ENCODE measurements around the gene PLA2G15.

PLA2G15 gene

GRCh38 chr16:68247932-68248331 lies 2.8 kb downstream of the PLA2G15 start:
- WGBS = 97% methylated on average over 3 of the region's 4 CpGs
- Histone ChIP-seq H2AK5ac (ENCODE audit: low read length, severe bottlenecking) (no peak overlapping the region), H3K14ac (ENCODE audit: low read length in 2 of 2) (no peak overlapping the region), H3K79me1 (replicated peaks; ENCODE audit: low read length, poor library complexity, severe bottlenecking) (peaks cover 39% of the 10 kb centered on the region), H3K4me1 (ENCODE audit: control insufficient read depth, insufficient read depth, low read depth, low read length) (peaks cover 27% of the 10 kb centered on the region), H2BK12ac (ENCODE audit: low read length in 2 of 2) (no peak overlapping the region), H3K4me3 (ENCODE audit: insufficient read depth in 1 of 2, low read depth in 1 of 2, low read length in 2 of 2) (no peak overlapping the region), H3K9me3 (ENCODE audit: control insufficient read depth, low read length) (no peaks in the 10 kb centered on the region), H3K23ac (ENCODE audit: low read length in 2 of 2) (no peak overlapping the region), H3K4me2 (ENCODE audit: low read length, poor library complexity, severe bottlenecking) (no peak overlapping the region), H3K27me3 (ENCODE audit: control insufficient read depth in 1 of 2, insufficient read depth in 1 of 2, low read length in 2 of 2) (no peaks in the 10 kb centered on the region), H2BK5ac (ENCODE audit: low read depth, low read length, poor library complexity, severe bottlenecking) (no peak overlapping the region), H3K18ac (ENCODE audit: low read depth in 1 of 2, low read length in 2 of 2) (no peak overlapping the region), H3K4ac (ENCODE audit: low read depth in 1 of 2, low read length in 2 of 2) (no peak overlapping the region), H3K36me3 (ENCODE audit: control insufficient read depth in 1 of 2, insufficient read depth in 2 of 2, low read depth in 1 of 2, low read length in 2 of 2) (peaks cover 35% of the 10 kb centered on the region in 2 experiments), H2BK120ac (ENCODE audit: low read depth, low read length) (no peak overlapping the region), H2AFZ (ENCODE audit: low read depth, low read length) (no peak overlapping the region), H4K8ac (ENCODE audit: low read length) (no peak overlapping the region), H4K91ac (ENCODE audit: low read length) (no peak overlapping the region), H3K9ac (ENCODE audit: low read length) (no peak overlapping the region), H2BK15ac (ENCODE audit: low read depth, poor library complexity, severe bottlenecking) (no peak overlapping the region), H3K27ac (ENCODE audit: low read length, poor library complexity, severe bottlenecking) (no peak overlapping the region)
- no peak for DNase-seq

- DNase-seq = no peak
- whole genome bisulfite sequencing = 96% methylated on average over 4 of the region's 4 CpGs
- H3K27me3 ChIP-seq (ENCODE audit: control insufficient read depth in 1 of 2, insufficient read depth in 1 of 2, low read length in 2 of 2) = no peaks in the 10 kb centered on the region
- H3K18ac ChIP-seq (ENCODE audit: low read depth in 1 of 2, low read length in 2 of 2) = no peak overlapping the region
- no peak overlapping the region for H3K14ac ChIP-seq (ENCODE audit: low read length in 2 of 2)
- H3K4ac ChIP-seq (ENCODE audit: low read depth in 1 of 2, low read length in 2 of 2) = no peak overlapping the region
- no peak overlapping the region for H2BK15ac ChIP-seq (ENCODE audit: low read depth, poor library complexity, severe bottlenecking)
- no peak overlapping the region for H4K8ac ChIP-seq (ENCODE audit: low read length)
- no peak overlapping the region for H3K27ac ChIP-seq (ENCODE audit: low read length, poor library complexity, severe bottlenecking)
- peaks cover 39% of the 10 kb centered on the region for H3K79me1 ChIP-seq (replicated peaks; ENCODE audit: low read length, poor library complexity, severe bottlenecking)
- H4K91ac ChIP-seq (ENCODE audit: low read length) = no peak overlapping the region
- H3K9ac ChIP-seq (ENCODE audit: low read length) = no peak overlapping the region
- no peak overlapping the region for H2AK5ac ChIP-seq (ENCODE audit: low read length, severe bottlenecking)
- peaks cover 24% of the 10 kb centered on the region for H3K4me1 ChIP-seq (ENCODE audit: control insufficient read depth, insufficient read depth, low read depth, low read length)
- no peak overlapping the region for H2BK5ac ChIP-seq (ENCODE audit: low read depth, low read length, poor library complexity, severe bottlenecking)
- H3K4me2 ChIP-seq (ENCODE audit: low read length, poor library complexity, severe bottlenecking) = no peak overlapping the region
- H3K4me3 ChIP-seq (ENCODE audit: insufficient read depth in 1 of 2, low read depth in 1 of 2, low read length in 2 of 2) = no peak overlapping the region
- no peak overlapping the region for H2BK120ac ChIP-seq (ENCODE audit: low read depth, low read length)
- no peaks in the 10 kb centered on the region for H3K9me3 ChIP-seq (ENCODE audit: control insufficient read depth, low read length)
- H2BK12ac ChIP-seq (ENCODE audit: low read length in 2 of 2) = no peak overlapping the region
- peaks cover 46 to 47% of the 10 kb centered on the region in 2 experiments for H3K36me3 ChIP-seq (ENCODE audit: control insufficient read depth in 1 of 2, insufficient read depth in 2 of 2, low read depth in 1 of 2, low read length in 2 of 2)
- H3K23ac ChIP-seq (ENCODE audit: low read length in 2 of 2) = no peak overlapping the region
- no peak overlapping the region for H2AFZ ChIP-seq (ENCODE audit: low read depth, low read length)
Measured at GRCh38 chr16:68249371-68249770, 4.2 kb downstream of the PLA2G15 start.

DNA sequence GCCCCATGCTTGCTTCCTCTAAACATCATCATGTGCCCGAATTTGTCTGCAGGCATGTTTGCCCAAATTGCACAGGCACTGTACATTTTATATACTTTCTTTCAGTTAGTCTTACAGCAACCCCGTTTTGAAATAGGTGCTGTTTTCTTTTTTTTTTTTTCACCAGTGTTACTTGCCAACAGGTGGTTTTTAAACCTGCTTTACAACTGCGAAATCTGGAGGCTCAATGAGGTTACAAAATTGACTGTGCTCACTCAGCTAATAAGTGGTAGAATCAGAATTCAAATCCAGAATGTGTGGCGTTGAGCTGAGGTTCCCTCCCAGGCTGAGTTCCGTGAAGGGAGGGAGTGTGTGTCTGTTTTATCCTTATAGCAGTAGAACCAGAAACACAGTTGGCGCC lies 5.8 kb downstream of the PLA2G15 start:
- H3K14ac ChIP-seq (ENCODE audit: low read length in 2 of 2) = no peak overlapping the region
- H2AFZ ChIP-seq (ENCODE audit: low read depth, low read length) = no peak overlapping the region
- H3K9ac ChIP-seq (ENCODE audit: low read length) = no peak overlapping the region
- H3K23ac ChIP-seq (ENCODE audit: low read length in 2 of 2) = no peak overlapping the region
- H4K8ac ChIP-seq (ENCODE audit: low read length) = no peak overlapping the region
- H3K4ac ChIP-seq (ENCODE audit: low read depth in 1 of 2, low read length in 2 of 2) = no peak overlapping the region
- H3K79me1 ChIP-seq (replicated peaks; ENCODE audit: low read length, poor library complexity, severe bottlenecking) = peaks cover 42% of the 10 kb centered on the region
- no peak overlapping the region for H2AK5ac ChIP-seq (ENCODE audit: low read length, severe bottlenecking)
- no peak overlapping the region for H2BK15ac ChIP-seq (ENCODE audit: low read depth, poor library complexity, severe bottlenecking)
- peaks cover 15% of the 10 kb centered on the region for H3K4me1 ChIP-seq (ENCODE audit: control insufficient read depth, insufficient read depth, low read depth, low read length)
- H3K9me3 ChIP-seq (ENCODE audit: control insufficient read depth, low read length) = no peaks in the 10 kb centered on the region
- H2BK5ac ChIP-seq (ENCODE audit: low read depth, low read length, poor library complexity, severe bottlenecking) = no peak overlapping the region
- no peak overlapping the region for H3K4me2 ChIP-seq (ENCODE audit: low read length, poor library complexity, severe bottlenecking)
- no peak overlapping the region for H2BK120ac ChIP-seq (ENCODE audit: low read depth, low read length)
- DNase-seq = no peak
- H3K18ac ChIP-seq (ENCODE audit: low read depth in 1 of 2, low read length in 2 of 2) = no peak overlapping the region
- H2BK12ac ChIP-seq (ENCODE audit: low read length in 2 of 2) = no peak overlapping the region
- WGBS = 98% methylated on average over 6 of the region's 6 CpGs
- no peak overlapping the region for H3K4me3 ChIP-seq (ENCODE audit: insufficient read depth in 1 of 2, low read depth in 1 of 2, low read length in 2 of 2)
- H4K91ac ChIP-seq (ENCODE audit: low read length) = no peak overlapping the region
- no peak overlapping the region for H3K27ac ChIP-seq (ENCODE audit: low read length, poor library complexity, severe bottlenecking)
- H3K27me3 ChIP-seq (ENCODE audit: control insufficient read depth in 1 of 2, insufficient read depth in 1 of 2, low read length in 2 of 2) = no peaks in the 10 kb centered on the region
- peaks cover 62% of the 10 kb centered on the region in 2 experiments for H3K36me3 ChIP-seq (ENCODE audit: control insufficient read depth in 1 of 2, insufficient read depth in 2 of 2, low read depth in 1 of 2, low read length in 2 of 2)

- H2AFZ ChIP-seq (ENCODE audit: low read depth, low read length) = no peak overlapping the region
- WGBS = 95% methylated on average over 5 of the region's 5 CpGs
Measured at GRCh38 chr16:68251832-68252231, 6.7 kb downstream of the PLA2G15 start.

More at GRCh38 chr16:68251832-68252231, 6.7 kb downstream of the PLA2G15 start:
- H3K27ac ChIP-seq (ENCODE audit: low read length, poor library complexity, severe bottlenecking) = no peak overlapping the region
- H3K14ac ChIP-seq (ENCODE audit: low read length in 2 of 2) = no peak overlapping the region
- H2AK5ac ChIP-seq (ENCODE audit: low read length, severe bottlenecking) = no peak overlapping the region
- no peak overlapping the region for H3K4me2 ChIP-seq (ENCODE audit: low read length, poor library complexity, severe bottlenecking)
- DNase-seq = no peak
- H3K36me3 ChIP-seq (ENCODE audit: control insufficient read depth in 1 of 2, insufficient read depth in 2 of 2, low read depth in 1 of 2, low read length in 2 of 2) = peaks cover 64 to 66% of the 10 kb centered on the region in 2 experiments
- no peak overlapping the region for H2BK120ac ChIP-seq (ENCODE audit: low read depth, low read length)
- no peak overlapping the region for H4K91ac ChIP-seq (ENCODE audit: low read length)
- H2BK12ac ChIP-seq (ENCODE audit: low read length in 2 of 2) = no peak overlapping the region
- no peak overlapping the region for H2BK15ac ChIP-seq (ENCODE audit: low read depth, poor library complexity, severe bottlenecking)
- no peak overlapping the region for H3K4me3 ChIP-seq (ENCODE audit: insufficient read depth in 1 of 2, low read depth in 1 of 2, low read length in 2 of 2)
- no peak overlapping the region for H2BK5ac ChIP-seq (ENCODE audit: low read depth, low read length, poor library complexity, severe bottlenecking)
- no peaks in the 10 kb centered on the region for H3K27me3 ChIP-seq (ENCODE audit: control insufficient read depth in 1 of 2, insufficient read depth in 1 of 2, low read length in 2 of 2)
- peaks cover 7% of the 10 kb centered on the region for H3K4me1 ChIP-seq (ENCODE audit: control insufficient read depth, insufficient read depth, low read depth, low read length)
- H3K23ac ChIP-seq (ENCODE audit: low read length in 2 of 2) = no peak overlapping the region
- H3K4ac ChIP-seq (ENCODE audit: low read depth in 1 of 2, low read length in 2 of 2) = no peak overlapping the region
- peaks cover 34% of the 10 kb centered on the region for H3K79me1 ChIP-seq (replicated peaks; ENCODE audit: low read length, poor library complexity, severe bottlenecking)
- no peak overlapping the region for H4K8ac ChIP-seq (ENCODE audit: low read length)
- no peak overlapping the region for H3K9ac ChIP-seq (ENCODE audit: low read length)
- H3K18ac ChIP-seq (ENCODE audit: low read depth in 1 of 2, low read length in 2 of 2) = no peak overlapping the region
- H3K9me3 ChIP-seq (ENCODE audit: control insufficient read depth, low read length) = no peaks in the 10 kb centered on the region

Measured in mesenchymal stem cell (in vitro differentiated cells and primary cell).